Stimulated activated CD8-positive, alpha-beta memory T cell treated with anti-CD3 and anti-CD28 coated beads, Interleukin-7, amount 100 ng/mL, for 4 hours (primary cell): ENCODE data around the gene LIG3.
"Not testable (repeated sequence)": the region's sequence is repeated elsewhere in the genome, so short reads cannot be mapped to it uniquely, and the experiment has no call there.

Source experiments
- DNase-seq, 2 donors: peaks; one replicate each; pipeline ENCODE4 v3.0.0-alpha.2; 2020; ENCODE audit warnings: low read depth in 2 of 2

The LIG3 gene

DNA sequence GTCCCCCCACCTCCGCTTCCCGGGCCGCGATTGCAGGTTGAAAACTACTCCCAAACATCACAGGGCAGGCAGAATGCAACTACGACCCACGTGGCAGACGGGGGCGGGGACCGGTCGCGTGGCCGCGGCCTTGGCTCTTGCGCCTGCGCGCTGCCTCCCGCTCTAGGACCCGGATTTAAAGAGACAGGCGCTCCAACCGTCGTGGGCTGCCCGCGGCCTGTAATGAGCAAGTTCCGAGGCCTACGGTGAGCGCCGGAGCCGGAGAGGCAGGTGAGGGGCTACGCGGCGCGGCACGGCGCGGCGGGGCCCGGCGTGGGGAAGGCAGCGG is at the start of gene LIG3:
Gene LIG3, plus strand, starts transcription at position 160 of the 328 bp plus-strand sequence. CDS start 2,494 bp downstream, outside the sequence.
- DNase-seq: peak; percentile 91 to 94

DNA sequence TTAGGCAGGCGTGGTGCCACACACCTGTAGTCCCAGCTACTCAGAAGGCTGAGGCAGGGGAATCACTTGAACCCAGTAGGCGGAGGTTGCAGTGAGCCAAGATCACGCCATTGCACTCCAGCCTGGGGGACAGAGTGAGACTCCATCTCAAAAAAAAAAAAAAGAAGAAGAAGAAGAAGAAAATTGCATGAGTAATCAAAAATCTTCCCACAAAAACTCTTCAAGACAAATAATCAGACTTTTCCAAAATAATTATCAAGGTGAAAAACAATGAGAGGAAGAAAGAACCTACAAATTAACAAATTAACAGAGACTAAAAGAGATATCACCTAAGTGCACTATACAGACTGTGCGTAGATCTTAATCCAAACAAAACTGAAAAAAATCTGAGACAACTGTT is 29.5 kb upstream of the LIG3 start:
- DNase-seq: not testable (repeated sequence)

DNA sequence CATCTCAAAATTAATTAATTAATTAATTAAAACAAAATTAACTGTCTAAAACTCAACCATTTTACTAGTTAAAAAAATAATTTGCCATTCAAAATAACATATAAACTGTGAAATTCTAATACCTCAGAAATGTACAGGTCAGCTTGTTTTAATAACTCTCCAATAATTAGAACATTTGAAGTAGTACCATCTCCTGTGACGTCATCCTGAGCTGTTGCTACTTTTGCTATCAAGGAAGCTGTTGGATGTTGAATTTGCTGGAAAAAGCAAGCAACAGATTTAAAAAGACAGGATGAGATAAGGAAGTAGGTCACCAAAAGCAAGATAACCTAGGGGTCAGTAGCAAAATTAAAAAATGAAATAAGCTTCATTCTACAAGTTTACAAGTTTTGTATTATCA is 21.9 kb upstream of the LIG3 start:
- DNase-seq: no peak

DNA sequence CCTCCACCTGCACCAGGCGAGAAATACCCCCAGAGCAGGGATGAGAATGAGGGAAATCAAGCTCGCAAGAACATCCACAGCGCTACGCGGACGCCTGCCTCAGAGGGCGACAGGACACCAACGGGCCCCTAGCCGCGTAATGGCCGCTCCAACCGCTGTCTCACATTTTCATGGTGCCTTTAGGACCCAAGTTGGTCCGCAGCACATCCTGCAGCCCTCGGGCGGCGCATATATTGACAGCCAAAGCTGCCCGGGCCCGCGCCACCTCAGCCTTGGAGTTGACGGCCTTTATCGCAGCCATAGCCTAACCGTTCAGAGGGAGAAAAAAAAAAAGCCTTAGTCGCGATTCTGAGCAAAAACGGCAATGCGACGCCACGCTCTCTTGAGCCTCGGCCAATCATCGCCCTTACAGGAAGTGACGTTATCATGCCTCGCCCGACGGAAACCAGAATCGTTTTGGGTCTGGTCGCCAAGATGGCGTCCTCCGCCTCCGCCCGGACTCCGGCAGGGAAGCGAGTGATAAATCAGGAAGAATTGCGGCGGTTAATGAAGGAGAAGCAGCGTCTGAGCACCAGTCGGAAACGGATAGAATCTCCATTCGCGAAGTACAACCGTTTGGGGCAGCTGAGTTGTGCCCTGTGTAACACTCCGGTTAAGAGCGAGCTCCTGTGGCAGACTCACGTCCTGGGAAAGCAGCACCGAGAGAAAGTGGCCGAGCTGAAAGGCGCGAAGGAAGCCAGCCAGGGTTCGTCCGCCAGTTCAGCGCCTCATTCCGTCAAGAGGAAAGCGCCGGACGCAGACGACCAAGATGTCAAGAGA is 19.0 kb upstream of the LIG3 start, which contains the start of the genes CCT6B and ZNF830:
Gene CCT6B, minus strand, starts transcription at position 368 of the 819 bp plus-strand sequence. Its CDS starts 67 bp downstream, at position 301.
Gene ZNF830, plus strand, starts transcription at position 448 of the 819 bp plus-strand sequence. Its CDS starts 27 bp downstream, at position 475.
- peak; percentile 83 to 91 for DNase-seq

DNA sequence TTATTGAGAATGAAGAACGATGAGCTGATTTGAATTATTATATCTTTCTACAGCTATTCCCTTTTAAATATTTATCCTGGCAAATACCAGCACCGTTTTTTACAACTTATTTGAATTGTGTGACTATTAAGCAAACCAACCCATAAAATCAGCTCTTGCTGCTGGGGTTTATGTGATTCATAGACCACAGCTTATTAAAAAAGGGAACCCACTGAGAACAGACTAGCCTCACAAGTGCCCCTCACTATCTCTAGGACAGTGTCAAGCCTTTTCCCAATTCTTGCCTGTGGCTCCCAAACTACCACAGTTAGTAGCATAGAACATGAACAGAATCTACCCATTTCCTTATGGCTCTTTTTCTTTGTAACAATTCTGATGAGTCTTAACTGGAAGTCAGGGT is 6.1 kb upstream of the LIG3 start:
- DNase-seq: no peak

DNA sequence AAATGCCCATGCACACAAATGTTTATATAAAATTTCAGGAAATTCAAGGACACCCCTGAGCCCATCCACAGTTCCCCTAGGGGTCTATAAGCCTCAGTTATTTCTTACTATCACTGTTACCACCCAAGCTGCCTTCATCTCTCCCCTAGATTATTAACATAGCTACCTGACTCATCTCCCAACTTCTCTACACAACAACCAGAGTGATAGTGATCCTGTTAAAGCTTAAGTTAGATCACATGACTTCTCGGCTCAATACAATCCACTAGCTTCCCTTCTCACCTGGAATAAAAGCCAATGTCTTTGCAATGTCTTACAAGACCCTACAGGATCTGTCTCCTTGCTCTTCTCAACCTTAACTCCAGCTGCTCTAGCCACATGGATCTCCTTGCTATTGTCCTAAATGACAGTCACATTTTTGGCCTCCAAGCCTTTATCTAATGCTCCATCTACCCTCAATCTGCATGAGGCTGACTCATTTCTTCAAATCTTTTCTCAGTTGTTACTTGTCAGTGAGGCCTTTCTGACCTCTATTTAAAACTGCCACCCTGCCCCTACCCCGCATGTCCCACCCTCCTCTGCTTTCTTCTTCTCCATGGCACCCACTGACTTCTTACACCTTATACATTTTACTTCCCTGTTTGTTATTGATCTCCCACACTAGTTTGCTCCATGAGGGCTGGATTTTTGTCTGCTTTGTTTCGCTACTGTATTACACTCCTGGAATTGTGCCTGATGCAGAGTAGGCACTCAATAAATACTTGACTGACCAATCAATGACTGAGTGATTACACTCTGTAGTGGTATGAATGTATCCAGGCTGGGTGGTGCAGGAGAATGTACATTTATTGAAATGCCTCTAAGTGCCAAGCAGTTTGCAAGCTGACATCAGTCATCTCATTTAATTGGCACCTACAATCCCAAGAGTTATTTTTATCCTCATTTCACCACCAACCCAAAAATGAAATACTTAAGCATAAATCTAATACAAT is 5.2 kb upstream of the LIG3 start:
- DNase-seq: no peak

DNA sequence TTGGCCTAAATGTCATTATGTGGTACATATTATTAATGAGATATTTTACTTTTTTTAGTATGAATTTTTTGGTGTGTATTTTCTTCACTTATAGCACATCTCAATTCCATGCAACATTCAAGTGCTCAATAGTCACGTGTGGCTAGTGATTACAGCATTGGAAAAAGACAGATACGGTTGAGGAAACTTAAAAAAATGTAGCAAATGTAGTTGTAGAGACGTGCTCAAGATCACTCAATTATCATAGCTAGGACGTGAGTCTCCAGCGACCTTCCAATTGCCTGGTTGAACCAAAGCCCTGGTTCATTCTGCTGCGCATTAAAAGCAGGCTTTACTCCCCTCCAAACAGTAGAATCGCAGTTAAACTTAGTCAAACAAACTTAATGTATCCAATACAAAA is 1.2 kb upstream of the LIG3 start:
- DNase-seq: no peak

DNA sequence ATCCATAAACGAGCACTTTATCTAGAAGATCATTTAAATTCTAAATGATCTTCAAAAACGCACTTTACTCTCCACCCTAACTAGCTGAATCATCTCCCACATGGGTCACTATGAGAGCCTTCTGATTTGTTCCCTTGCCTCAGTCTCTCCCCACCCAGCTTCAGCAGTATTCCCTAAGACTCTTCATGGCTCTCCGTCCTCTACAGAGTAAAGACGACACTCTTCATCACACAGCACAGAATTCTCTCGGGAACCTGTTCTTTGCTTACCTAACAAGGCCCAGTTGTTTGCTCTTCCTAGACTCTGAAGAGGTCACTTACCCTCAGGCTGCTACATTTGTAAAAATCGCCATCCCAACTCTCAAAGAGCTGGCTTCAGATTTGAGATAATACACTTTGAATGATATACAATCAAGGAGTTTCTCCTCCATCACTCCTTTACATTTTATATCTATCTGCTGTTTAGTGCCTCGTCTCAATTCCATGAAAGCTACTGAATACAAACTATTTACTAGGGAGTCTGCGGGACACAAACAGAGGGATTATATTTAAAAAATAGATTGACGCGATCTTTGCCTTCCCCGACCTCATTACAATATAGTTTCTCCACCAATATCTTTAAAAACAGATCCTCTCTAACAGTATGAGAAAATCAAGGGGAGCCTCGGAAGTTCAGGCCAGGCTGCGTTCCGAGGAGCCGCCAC is 511 bp upstream of the LIG3 start:
- no peak for DNase-seq

DNA sequence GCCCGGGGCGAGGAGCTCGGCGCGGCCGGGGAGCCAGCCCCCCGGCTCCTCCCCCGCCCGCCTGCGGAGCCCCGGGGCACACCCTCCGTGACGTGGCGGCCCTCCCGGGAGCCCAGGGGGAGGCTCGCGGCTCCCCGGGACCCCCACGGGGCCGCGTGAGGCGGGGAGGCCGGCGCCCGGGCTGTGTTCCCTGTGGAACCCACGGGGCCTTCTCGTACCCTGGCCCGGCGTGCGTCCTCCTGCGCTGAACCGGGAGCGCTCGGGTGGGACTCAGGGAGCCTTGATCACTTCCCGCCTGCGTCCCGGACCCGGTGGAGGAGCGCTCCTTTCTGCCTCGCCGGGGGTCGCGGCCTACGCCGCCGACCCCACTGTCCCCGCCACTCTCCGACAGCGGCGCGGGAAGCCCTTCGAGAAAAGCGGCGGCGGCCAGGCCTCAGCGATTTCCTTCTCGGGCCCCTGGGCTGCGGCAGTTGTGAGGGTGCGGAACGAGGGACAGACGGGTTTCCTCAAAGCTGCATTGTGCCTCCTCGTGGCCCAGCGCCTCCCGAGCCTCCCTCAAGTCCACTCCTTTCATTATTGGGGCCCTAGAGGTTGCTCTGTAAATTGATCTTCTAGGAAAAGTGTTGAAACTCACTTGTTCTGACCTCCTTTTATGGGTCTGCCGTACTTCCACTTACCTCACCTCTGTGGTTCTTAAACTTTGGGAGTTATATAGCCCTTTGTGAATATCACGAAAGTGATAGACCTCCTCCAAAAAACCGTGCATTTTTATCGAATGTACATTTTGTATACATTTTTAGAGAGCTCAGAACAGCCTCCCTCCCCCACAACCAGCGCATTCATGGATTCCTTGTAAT is 597 bp downstream of the LIG3 start:
- DNase-seq: peak; percentile 57 to 84

DNA sequence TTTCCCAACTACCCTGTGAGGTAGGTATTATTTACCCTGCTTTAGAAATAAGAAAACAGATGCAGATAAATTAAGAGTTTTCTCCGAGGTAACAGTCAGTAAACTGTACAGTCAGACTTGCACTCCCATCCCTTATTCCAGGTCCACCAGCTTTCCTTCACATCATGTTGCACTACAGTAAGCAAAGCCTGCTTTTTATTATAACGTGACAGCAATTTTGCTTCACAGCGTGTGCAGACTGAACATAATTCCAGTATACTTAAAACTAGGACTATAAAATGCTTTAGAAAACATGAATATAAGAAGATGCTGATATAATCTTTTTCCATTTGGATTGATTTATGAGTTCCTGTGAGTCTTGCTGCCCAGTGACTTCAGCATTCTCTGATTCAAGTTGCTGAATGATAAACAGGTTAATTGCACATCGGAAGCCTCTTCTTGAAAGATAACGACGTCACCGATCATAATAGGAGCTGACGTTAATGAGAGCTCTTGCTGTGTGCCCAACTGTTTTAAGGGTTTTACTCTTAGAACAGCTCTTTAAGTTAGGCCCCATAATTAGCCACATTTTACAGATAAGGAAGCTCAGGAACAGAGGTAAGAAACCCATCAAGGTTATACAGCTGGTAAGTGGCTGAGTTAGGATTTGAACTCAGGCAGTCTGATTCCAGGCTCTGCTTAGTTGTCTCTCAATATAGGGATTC is 1.4 kb downstream of the LIG3 start:
- no peak for DNase-seq

DNA sequence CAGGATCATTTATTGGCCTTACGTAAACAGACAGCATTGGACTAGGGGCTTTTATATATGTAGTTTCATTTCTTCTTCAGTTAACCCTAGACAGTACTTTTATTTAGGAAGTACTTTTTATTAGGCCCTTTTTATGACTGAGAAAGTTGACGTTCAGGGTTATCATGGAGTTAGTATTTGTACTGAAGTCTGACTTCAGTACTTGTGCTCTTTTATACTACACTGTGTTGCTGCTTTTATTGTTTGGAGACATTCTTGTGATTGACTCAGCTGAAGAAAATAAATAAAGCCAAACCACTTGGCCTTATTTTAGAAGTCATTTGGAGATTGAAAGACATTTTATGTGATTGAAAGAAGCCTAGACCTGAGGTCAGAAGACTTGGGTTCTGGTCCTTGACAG is 6.9 kb downstream of the LIG3 start:
- DNase-seq: no peak

DNA sequence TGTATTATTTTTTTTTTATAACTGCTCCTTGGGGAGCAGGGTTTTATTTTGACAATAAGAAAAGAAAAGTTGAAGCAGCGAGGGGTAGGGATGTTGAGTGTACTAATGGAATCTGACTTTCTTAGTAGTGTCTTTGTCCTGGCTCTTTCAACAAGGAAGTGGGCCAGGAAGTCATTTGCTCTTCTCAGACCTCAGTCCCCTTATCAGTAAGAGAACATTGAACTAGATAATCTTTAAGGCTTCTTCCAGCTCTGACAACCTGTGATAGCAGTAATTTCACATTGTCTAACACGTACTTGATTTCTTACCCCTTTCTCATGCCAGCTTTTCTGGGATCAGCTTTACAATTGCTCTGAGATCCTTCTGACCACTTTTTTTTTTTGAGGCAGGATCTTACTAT is 8.3 kb downstream of the LIG3 start:
- DNase-seq: no peak

DNA sequence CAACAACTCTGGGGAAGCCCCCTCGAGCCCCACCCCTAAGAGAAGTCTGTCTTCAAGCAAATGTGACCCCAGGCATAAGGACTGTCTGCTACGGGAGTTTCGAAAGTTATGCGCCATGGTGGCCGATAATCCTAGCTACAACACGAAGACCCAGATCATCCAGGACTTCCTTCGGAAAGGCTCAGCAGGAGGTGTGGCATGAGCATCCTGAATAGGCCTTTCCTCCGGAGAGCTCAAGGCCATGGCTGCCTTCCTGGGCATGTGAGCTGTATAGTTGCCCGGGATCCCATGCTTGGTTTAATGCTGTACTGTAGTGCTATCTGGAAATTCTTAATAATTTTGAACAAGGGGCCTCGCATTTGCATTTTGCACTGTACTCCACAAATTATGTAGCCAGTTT is 9.2 kb downstream of the LIG3 start:
- no peak for DNase-seq

DNA sequence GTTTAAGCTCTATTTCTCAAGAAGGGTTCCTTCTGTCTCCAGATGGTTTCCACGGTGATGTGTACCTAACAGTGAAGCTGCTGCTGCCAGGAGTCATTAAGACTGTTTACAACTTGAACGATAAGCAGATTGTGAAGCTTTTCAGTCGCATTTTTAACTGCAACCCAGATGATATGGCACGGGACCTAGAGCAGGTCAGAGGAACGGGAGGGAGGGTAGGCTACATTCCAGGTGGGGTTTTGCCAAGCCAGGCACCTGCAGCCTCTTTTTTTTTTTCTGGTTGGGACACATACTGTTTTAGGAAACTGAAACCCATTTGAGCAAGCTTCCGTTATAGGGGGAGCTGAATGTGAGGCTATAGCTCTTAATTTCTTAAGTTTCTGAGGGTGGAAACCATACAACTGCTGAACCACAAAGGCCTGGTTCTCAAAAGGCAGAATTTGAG is 10.6 kb downstream of the LIG3 start:
- no peak for DNase-seq

DNA sequence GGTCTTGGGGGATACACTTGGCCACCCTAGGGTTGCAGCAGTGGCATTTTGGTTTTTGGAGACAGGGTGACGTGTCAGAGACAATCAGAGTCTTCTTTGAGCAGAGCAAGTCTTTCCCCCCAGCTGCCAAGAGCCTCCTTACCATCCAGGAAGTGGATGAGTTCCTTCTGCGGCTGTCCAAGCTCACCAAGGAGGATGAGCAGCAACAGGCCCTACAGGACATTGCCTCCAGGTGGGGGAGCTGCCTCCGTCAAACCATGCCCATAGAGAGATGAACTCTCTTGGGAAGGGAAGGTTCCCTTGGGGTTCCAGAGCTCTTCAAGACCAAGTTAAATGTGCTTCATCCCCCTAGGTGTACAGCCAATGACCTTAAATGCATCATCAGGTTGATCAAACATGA is 11.3 kb downstream of the LIG3 start:
- DNase-seq: no peak

DNA sequence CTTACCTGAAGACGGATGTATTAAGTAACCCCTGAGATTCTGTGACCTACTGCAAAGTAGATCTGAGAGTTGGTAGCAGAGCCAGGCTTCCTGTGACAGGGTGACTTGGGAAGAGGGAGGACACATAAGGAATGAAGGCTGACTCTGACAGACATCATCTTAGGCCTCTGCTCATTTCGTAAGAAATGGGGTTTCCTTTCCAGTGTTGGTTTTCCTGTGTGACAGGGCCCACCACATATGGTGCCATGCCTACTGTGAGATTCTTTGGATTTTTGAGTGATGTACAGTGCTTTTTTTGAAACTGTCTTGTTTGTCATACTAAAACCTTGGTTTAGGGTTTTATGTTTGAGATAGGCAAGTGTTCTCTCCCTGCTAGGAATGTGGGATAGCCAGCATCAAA is 12.7 kb downstream of the LIG3 start:
- DNase-seq: no peak

DNA sequence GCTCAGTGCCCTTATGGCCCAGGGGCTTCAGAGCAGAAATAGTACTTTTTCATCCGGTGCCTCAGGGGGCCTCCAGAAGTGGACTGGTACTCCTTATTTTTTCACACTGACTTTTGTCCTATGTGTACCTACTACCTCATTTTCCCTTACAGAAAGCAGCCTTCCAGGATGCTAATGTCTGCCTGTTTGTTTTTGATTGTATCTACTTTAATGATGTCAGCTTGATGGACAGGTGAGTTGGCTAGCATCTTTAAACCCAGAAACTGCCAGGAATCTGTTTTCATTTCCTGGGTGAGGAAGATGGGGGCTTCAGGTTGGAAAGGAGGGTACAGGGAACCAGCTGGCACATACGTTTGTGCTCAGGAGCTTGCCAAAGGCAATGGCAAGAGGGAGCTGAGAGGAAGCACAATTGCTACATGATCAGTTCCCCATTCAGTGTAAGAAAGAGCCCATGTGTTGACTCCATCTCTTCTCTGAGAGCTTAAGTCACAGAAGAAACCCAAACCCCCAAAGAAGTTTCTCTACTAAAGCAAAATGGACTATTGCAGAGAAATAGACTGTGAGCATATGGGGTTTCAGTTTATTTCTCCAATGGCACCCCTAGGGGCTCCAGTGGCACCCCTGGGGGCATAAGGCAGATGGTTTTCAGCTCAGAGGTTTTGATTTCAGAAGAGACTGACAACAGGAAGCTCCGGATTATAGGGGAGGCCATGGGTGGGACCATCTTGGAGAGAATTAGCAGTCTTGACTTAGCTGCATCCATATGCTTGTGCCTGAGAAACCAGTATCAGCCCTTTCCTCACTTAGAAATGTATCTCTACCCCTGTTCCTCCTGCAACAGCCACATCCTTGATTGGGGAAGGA is 16.3 kb downstream of the LIG3 start:
- no peak for DNase-seq

DNA sequence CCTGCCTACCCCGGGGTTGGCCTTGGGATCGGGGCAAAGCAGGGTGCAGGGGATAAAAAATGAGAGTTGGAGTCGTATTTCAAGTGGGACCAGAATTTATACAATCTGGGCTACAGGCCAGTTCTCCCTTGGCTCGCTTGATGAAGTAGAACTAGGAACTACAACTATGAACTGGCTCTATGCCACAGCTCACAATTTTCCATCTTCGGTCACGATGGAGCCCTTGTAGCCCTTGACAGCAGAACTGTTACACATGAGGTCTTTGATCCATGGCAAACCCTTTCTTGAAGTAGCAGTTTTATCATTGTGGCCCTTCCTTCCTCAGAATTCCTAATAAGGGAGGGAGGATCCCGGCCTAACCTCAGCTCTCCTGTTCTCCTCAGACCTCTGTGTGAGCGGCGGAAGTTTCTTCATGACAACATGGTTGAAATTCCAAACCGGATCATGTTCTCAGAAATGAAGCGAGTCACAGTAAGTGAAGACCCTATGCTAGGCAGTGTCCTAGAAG is 17.1 kb downstream of the LIG3 start:
- DNase-seq: no peak

DNA sequence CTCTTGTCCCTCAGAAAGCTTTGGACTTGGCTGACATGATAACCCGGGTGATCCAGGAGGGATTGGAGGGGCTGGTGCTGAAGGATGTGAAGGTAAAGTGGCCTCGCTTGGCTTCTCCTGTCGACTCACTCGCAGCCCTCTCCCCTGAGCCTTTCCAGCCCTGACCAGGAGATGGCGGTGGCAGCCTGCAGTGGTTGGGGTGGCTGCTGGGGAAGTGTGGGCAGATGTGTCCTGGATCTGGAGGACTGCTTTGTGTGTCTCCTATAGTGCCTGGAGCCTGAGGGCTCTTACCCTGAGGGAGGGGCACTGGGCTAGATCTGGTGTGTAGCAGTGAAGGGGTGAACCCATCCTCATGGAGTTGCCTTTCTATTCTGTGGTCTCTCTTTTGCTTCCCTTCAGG is 17.9 kb downstream of the LIG3 start:
- peak; percentile 58 to 68 for DNase-seq
